HepG2 (cell line): Measurements from ENCODE around the gene IFIT3. TPM values are rescaled to one million over a fixed set of nuclear protein-coding genes. Genes with fewer than 3 reads are reported as not detected.
A peak's percentile ranks its signal among the peaks of the same experiment; 100 is the strongest.

Experiments used
- ATAC-seq: fragments of 200-7000 bp; cut with Tn5 transposase; 3 replicates; pipeline ENCODE4 v1.9.1; 2020; ENCODE audit warnings: mild to moderate bottlenecking, moderate library complexity
- BruUV-seq: library from RNA; stranded (reverse); fragments of 400-500 nt; replicated peaks from 2 replicates; lab custom pipeline; 2021; lab: Mats Ljungman, UMichigan
- CTCF ChIA-PET: fragments of 300-600 bp; formaldehyde crosslinking; extraction: SDS; loops from one replicate; lab custom pipeline; 2021; ENCODE audit warnings: low total read pairs, inconsistent platforms, low intra/inter-chr PET ratio; lab: Yijun Ruan, JAX
- POLR2A ChIA-PET: fragments of 350-600 bp; sonication (Branson Sonifier 250); formaldehyde crosslinking; loops from one replicate; lab custom pipeline; 2020; ENCODE audit warnings: antibody characterized with exemption, inconsistent platforms; lab: Yijun Ruan, JAX
- DNase-seq: peaks from one replicate; pipeline ENCODE4 v3.0.0-alpha.2; 2015; ENCODE audit warnings: low spot score
- FAIRE-seq: peaks from 3 replicates; lab custom pipeline; 2011; peaks lifted over from hg19 to GRCh38; lab: Jason Lieb, UNC
- H2AFZ ChIP-seq: one replicate; pipeline ENCODE4 v1.6.1; 2011; ENCODE audit warnings: low read length, inconsistent platforms
- H3K27ac ChIP-seq: fragments of 300-600 bp; 3 replicates; pipeline ENCODE4 v1.8.0; 2011; ENCODE audit warnings: mixed run types, mild to moderate bottlenecking, mixed read lengths, low read length, inconsistent platforms; ENCODE audit not compliant: insufficient read depth; ENCODE audit errors: extremely low read length
- H3K27me3 ChIP-seq, 2 experiments: fragments of 200-600 bp in 1 of 2; 2 replicates in 1 of 2; 3 replicates in 1 of 2; pipeline versions ENCODE4 v1.6.0 to v1.8.0; 2011; ENCODE audit warnings: low read length in 2 of 2, mild to moderate bottlenecking in 2 of 2, moderate library complexity in 2 of 2, inconsistent platforms in 1 of 2; ENCODE audit not compliant: insufficient read depth in 2 of 2, control insufficient read depth in 1 of 2
- H3K36me3 ChIP-seq, 2 experiments: fragments of 200-600 bp in 1 of 2; replicated peaks in 1 of 2; 2 replicates in 1 of 2; 3 replicates in 1 of 2; pipeline versions ENCODE4 v1.5.1 to v1.8.0; 2011; ENCODE audit warnings: low read length in 2 of 2, inconsistent platforms in 1 of 2; ENCODE audit not compliant: insufficient read depth in 2 of 2, control insufficient read depth in 1 of 2
- H3K4me1 ChIP-seq: 2 replicates; pipeline ENCODE4 v1.5.1; 2012; ENCODE audit warnings: low read length, inconsistent platforms; ENCODE audit not compliant: insufficient read depth
- H3K4me2 ChIP-seq: 2 replicates; pipeline ENCODE4 v1.6.0; 2011; ENCODE audit warnings: low read depth, low read length, inconsistent platforms
- H3K4me3 ChIP-seq, 3 experiments: fragments of 200-600 bp in 1 of 3; sonication (generic), shearing (Covaris generic) in 1 of 3; replicated peaks in 1 of 3; 2 replicates each; pipeline ENCODE4 v1.5.1; 2011 to 2016; ENCODE audit warnings: low read length in 3 of 3, inconsistent platforms in 2 of 3, low read depth in 2 of 3, mild to moderate bottlenecking in 2 of 3, control low read depth in 1 of 3, mixed read lengths in 1 of 3; ENCODE audit not compliant: insufficient read depth in 1 of 3
- H3K79me2 ChIP-seq: one replicate; pipeline ENCODE4 v1.6.1; 2011; ENCODE audit warnings: low read length, inconsistent platforms; ENCODE audit not compliant: insufficient read depth
- H3K9ac ChIP-seq: 2 replicates; pipeline ENCODE4 v1.6.0; 2011; ENCODE audit warnings: mild to moderate bottlenecking, low read depth, low read length, inconsistent platforms; ENCODE audit not compliant: insufficient read depth
- H3K9me3 ChIP-seq: 2 replicates; pipeline ENCODE4 v1.5.1; 2012; ENCODE audit warnings: mild to moderate bottlenecking, low read length
- H4K20me1 ChIP-seq: 2 replicates; pipeline ENCODE4 v1.6.0; 2011; ENCODE audit warnings: inconsistent platforms, mild to moderate bottlenecking, low read length, moderate library complexity; ENCODE audit not compliant: insufficient read depth
- ATF1 ChIP-seq: IDR thresholded peaks from 2 replicates; pipeline ENCODE4 v1.6.1; 2016; ENCODE audit warnings: mild to moderate bottlenecking, control low read depth
- DNMT1 ChIP-seq: sonication (generic); formaldehyde crosslinking; IDR thresholded peaks from 2 replicates; pipeline ENCODE4 v1.5.1; 2020; ENCODE audit warnings: mild to moderate bottlenecking, missing genetic modification reagents
- MAFF ChIP-seq: IDR thresholded peaks from 2 replicates; pipeline ENCODE4 v1.6.1; 2011; ENCODE audit warnings: low read depth, low read length, improper control_type of control experiment
- MAFK ChIP-seq, 2 experiments: IDR thresholded peaks in 1 of 2; conservative IDR thresholded peaks in 1 of 2; 2 replicates each; pipeline ENCODE4 v1.6.1; 2011; ENCODE audit warnings: improper control_type of control experiment in 2 of 2, low read length in 2 of 2
- NFKB2 ChIP-seq: sonication (generic); formaldehyde crosslinking; IDR thresholded peaks from 2 replicates; pipeline ENCODE4 v1.4.0; 2020; ENCODE audit warnings: missing genetic modification reagents, borderline replicate concordance
- TSC22D2 ChIP-seq: sonication (generic); formaldehyde crosslinking; IDR thresholded peaks from 2 replicates; pipeline ENCODE4 v1.5.1; 2020; ENCODE audit warnings: missing genetic modification reagents, mild to moderate bottlenecking, borderline replicate concordance
- ZNF589 ChIP-seq: sonication (generic); formaldehyde crosslinking; conservative IDR thresholded peaks from 2 replicates; pipeline ENCODE4 v1.8.0; 2022; ENCODE audit warnings: mild to moderate bottlenecking, moderate library complexity, missing genetic modification reagents
- ZNF747 ChIP-seq: sonication (generic); formaldehyde crosslinking; IDR thresholded peaks from 2 replicates; pipeline ENCODE4 v1.8.1; 2023; ENCODE audit warnings: missing genetic modification reagents, mild to moderate bottlenecking, borderline replicate concordance
- ZNF839 ChIP-seq: sonication (generic); formaldehyde crosslinking; IDR thresholded peaks from 2 replicates; pipeline ENCODE4 v1.4.0; 2020; ENCODE audit warnings: missing genetic modification reagents, mild to moderate bottlenecking, borderline replicate concordance
- ZNF850 ChIP-seq: sonication (generic); formaldehyde crosslinking; conservative IDR thresholded peaks from 2 replicates; pipeline ENCODE4 v1.9.0; 2021; ENCODE audit warnings: mild to moderate bottlenecking, missing genetic modification reagents
- WGBS: methylation state at CpG from one replicate; pipeline ENCODE4 v1.1.6; 2017; ENCODE audit warnings: low lambda C conversion rate; 5-methylcytosine and 5-hydroxymethylcytosine counted together
- in situ Hi-C: cut with HindIII; loops from 2 replicates; pipeline ENCODE4 v1.10.0; 2017; ENCODE audit warnings: low pct_unique_long_range_greater_than_20kb; ENCODE audit not compliant: extremely low pct_ligation_motif_present
- intact Hi-C: fragments of 100-400 bp; cut with micrococcal nuclease; formaldehyde crosslinking; loops from one replicate; pipeline ENCODE4 v1.10.0; 2022; ENCODE audit not compliant: unreplicated experiment
- polyA plus RNA-seq, 8 experiments: library from polyadenylated mRNA; depleted of rRNA in 3 of 8; stranded (reverse) in 7 of 8; unstranded in 1 of 8; fragments of >200 nt; fragmentation: Illumina TruSeq in 4 of 8; extraction: Trizol in 4 of 8; gene quantifications; 2 replicates each; pipeline versions ENCODE4 v1.2.1 to v1.2.3, GENCODE V29; 2011 to 2016; ENCODE audit warnings: low read depth in 4 of 8, missing spikeins in 1 of 8, mixed read lengths in 1 of 8; ENCODE audit not compliant: insufficient read depth in 1 of 8
- total RNA-seq, 5 experiments: library from RNA; depleted of rRNA; stranded (reverse); fragments of >200 nt; fragmentation: Illumina TruSeq; extraction: Trizol; gene quantifications; 2 replicates each; pipeline ENCODE4 v1.2.3, GENCODE V29; 2016; ENCODE audit warnings: low read depth in 1 of 5

Gene IFIT3
- total and polyA plus RNA-seq, 2 of the 13 experiments (the other 11 are each of a cell fraction or from before 2014, with no cell fraction given): 0.48 to 3.1 TPM

- no peak for FAIRE-seq
- in situ Hi-C loops (no loop called here), intact Hi-C loops (no loop called here)
- Histone ChIP-seq H3K4me2 (no peak overlapping the region), H3K27ac (no peak overlapping the region), H3K4me1 (peaks cover 17% of the 10 kb centered on the region), H3K9me3 (no peaks in the 10 kb centered on the region), H4K20me1 (no peaks in the 10 kb centered on the region), H3K27me3 (no peaks in the 10 kb centered on the region), H3K36me3 (0 out of 5 replicates have a peak, but pooled peaks cover 0 to 3% of the 10 kb centered on the region in 2 experiments), H3K9ac (no peak overlapping the region), H3K4me3 (no peak overlapping the region), H2AFZ (no peak overlapping the region), H3K79me2 (no peaks in the 10 kb centered on the region)
- 92% methylated on average over 6 of the region's 6 CpGs for WGBS
- BruUV-seq: no TSS peak
- ChIA-PET POLR2A (interaction anchor here (1.3 kb wide), 1 partner anchor 15 kb away, joined by 3 read pairs; no protein-coding TSS in a partner anchor), CTCF (no interaction called here)
- no peak for DNase-seq
- TF ChIP-seq NFKB2 (CRISPR knock-in tag): no peak
- no peak for TF ChIP-seq DNMT1
- TF ChIP-seq ATF1 (CRISPR knock-in tag): no peak
- TF ChIP-seq ZNF839: no peak
- no peak for TF ChIP-seq ZNF589 (CRISPR knock-in tag)
- no peak for TF ChIP-seq ZNF747 (CRISPR knock-in tag)
- TF ChIP-seq TSC22D2 (CRISPR knock-in tag): no peak
- ATAC-seq: no peak
These were observed 9.7 kb downstream of the IFIT3 start for GRCh38 chr10:89337484-89337883.

GRCh38 chr10:89338713-89339112, 10.9 kb downstream of the IFIT3 start:
- Histone ChIP-seq H2AFZ (no peak overlapping the region), H3K9me3 (no peaks in the 10 kb centered on the region), H3K4me1 (peaks cover 5% of the 10 kb centered on the region), H3K9ac (no peak overlapping the region), H3K4me2 (no peak overlapping the region), H3K27me3 (no peaks in the 10 kb centered on the region), H4K20me1 (no peaks in the 10 kb centered on the region), H3K36me3 (0 out of 5 replicates have a peak, but pooled peaks cover 0 to 3% of the 10 kb centered on the region in 2 experiments), H3K4me3 (no peak overlapping the region), H3K27ac (no peak overlapping the region), H3K79me2 (no peaks in the 10 kb centered on the region)
- FAIRE-seq (no peak), DNase-seq (no peak), ATAC-seq (no peak)
- no TSS peak for BruUV-seq
- in situ Hi-C loops: no loop called here
- CTCF ChIA-PET: no interaction called here
- POLR2A ChIA-PET: no interaction called here
- WGBS: 93% methylated on average over 3 of the region's 3 CpGs
- intact Hi-C loops: no loop called here
- TF ChIP-seq MAFF: peak; percentile 88
- no peak for TF ChIP-seq ZNF850 (CRISPR knock-in tag)
- peak; percentile 91 to 94 for TF ChIP-seq MAFK (conservative IDR thresholded peaks at IDR 0.05 in 1 of 2, IDR thresholded peaks at IDR 0.05 in 1 of 2; ENCODE audit: low read length in 2 of 2)
